Thyroid gland (tissue), 4 donors: ENCODE data around the gene TSPAN5. TPM values are rescaled to one million over a fixed set of nuclear protein-coding genes. Genes with fewer than 3 reads are reported as not detected.
"Not testable (repeated sequence)": the region's sequence is repeated elsewhere in the genome, so short reads cannot be mapped to it uniquely, and the experiment has no call there.

ENCODE experiments used
- DNase-seq, 2 donors: peaks; one replicate each; pipeline ENCODE4 v3.0.0-alpha.2; 2019
- H3K27ac ChIP-seq, 3 donors: fragments of 200-600 bp; sonication (generic); 1 replicate in 2 of 3; 2 replicates in 1 of 3; pipeline ENCODE4 v1.5.1; 2016 to 2019; ENCODE audit warnings: mild to moderate bottlenecking in 1 of 3, moderate library complexity in 1 of 3
- H3K27me3 ChIP-seq: fragments of 200-600 bp; sonication (generic); one replicate; pipeline ENCODE4 v1.5.1; 2019
- H3K36me3 ChIP-seq, 2 donors: fragments of 200-600 bp; sonication (generic); one replicate each; pipeline ENCODE4 v1.5.1; 2016 to 2019
- H3K4me1 ChIP-seq, 2 donors: fragments of 200-600 bp; sonication (generic); one replicate each; pipeline ENCODE4 v1.5.1; 2017 to 2019
- H3K4me3 ChIP-seq, 3 donors: fragments of 200-600 bp; sonication (generic); replicated peaks in 1 of 3; 1 replicate in 2 of 3; 2 replicates in 1 of 3; pipeline ENCODE4 v1.5.1; 2016; ENCODE audit warnings: mild to moderate bottlenecking in 1 of 3
- H3K9me3 ChIP-seq: fragments of 200-600 bp; sonication (generic); one replicate; pipeline ENCODE4 v1.5.1; 2017
- CTCF ChIP-seq, 6 experiments: fragments of 200-600 bp in 3 of 6; fragments of 450-650 bp in 3 of 6; sonication (generic) in 3 of 6; IDR thresholded peaks; one replicate each; pipeline ENCODE4 v1.5.1; 2016 to 2019; ENCODE audit warnings: antibody characterized with exemption in 6 of 6, mild to moderate bottlenecking in 2 of 6, inconsistent platforms in 1 of 6, moderate library complexity in 1 of 6
- POLR2A ChIP-seq, 2 donors: fragments of 450-650 bp; IDR thresholded peaks; one replicate each; pipeline ENCODE4 v1.6.1; 2017; ENCODE audit warnings: antibody characterized with exemption in 2 of 2, mild to moderate bottlenecking in 2 of 2, moderate library complexity in 1 of 2
- WGBS, 2 donors: methylation state at CpG; one replicate each; pipeline ENCODE4 v1.1.5; 2017; 5-methylcytosine and 5-hydroxymethylcytosine counted together
- intact Hi-C: fragments of 100-400 bp; cut with DNase I; formaldehyde crosslinking; loops from one replicate; pipeline ENCODE4 v1.15.1; 2023
- total RNA-seq, 4 donors: library from RNA; depleted of rRNA; stranded (reverse); fragments of >200 nt; gene quantifications; one replicate each; pipeline ENCODE4 v1.2.3, GENCODE V29; 2016

The TSPAN5 gene
- total RNA-seq, 4 donors from 2014 or later = 26.4 to 48.0 (median 29.1) TPM

- H3K27me3 ChIP-seq = no peaks in the 10 kb centered on the region
- TF ChIP-seq CTCF (IDR thresholded peaks at IDR 0.05) (no peak), POLR2A (IDR thresholded peaks at IDR 0.05) (no peak)
- DNase-seq = no peak
- 89 to 96% methylated on average over 10 of the region's 10 CpGs for WGBS, 2 donors
- no peak overlapping the region for H3K27ac ChIP-seq
- H3K9me3 ChIP-seq = no peaks in the 10 kb centered on the region
- peaks cover 2 to 18% of the 10 kb centered on the region in 2 donors for H3K4me1 ChIP-seq
- intact Hi-C loops = no loop called here
- no peaks in the 10 kb centered on the region for H3K36me3 ChIP-seq
- H3K4me3 ChIP-seq = no peak overlapping the region
These were observed 175.3 kb downstream of the TSPAN5 start for GRCh38 chr4:98482847-98483806.

- Histone ChIP-seq H3K4me1 (peaks cover 2 to 18% of the 10 kb centered on the region in 2 donors), H3K27ac (no peak overlapping the region), H3K27me3 (no peaks in the 10 kb centered on the region), H3K4me3 (no peak overlapping the region), H3K36me3 (no peaks in the 10 kb centered on the region), H3K9me3 (no peaks in the 10 kb centered on the region)
- DNase-seq = no peak
- intact Hi-C loops = no loop called here
- TF ChIP-seq CTCF (IDR thresholded peaks at IDR 0.05) (no peak), POLR2A (IDR thresholded peaks at IDR 0.05) (no peak)
- 86 to 95% methylated on average over 3 of the region's 3 CpGs for WGBS, 2 donors
These were observed 175.9 kb downstream of the TSPAN5 start for GRCh38 chr4:98482503-98482846.

- H3K36me3 ChIP-seq = no peaks in the 10 kb centered on the region
- TF ChIP-seq POLR2A (IDR thresholded peaks at IDR 0.05) (peak in 1 of 2 donors; percentile 29), CTCF (IDR thresholded peaks at IDR 0.05) (no peak)
- peaks cover 2 to 18% of the 10 kb centered on the region in 2 donors for H3K4me1 ChIP-seq
- intact Hi-C loops = no loop called here
- H3K4me3 ChIP-seq = no peak overlapping the region
- no peaks in the 10 kb centered on the region for H3K27me3 ChIP-seq
- 15 to 24% methylated on average over 3 of the region's 3 CpGs for WGBS, 2 donors
- no peaks in the 10 kb centered on the region for H3K9me3 ChIP-seq
- DNase-seq = peak; percentile 70 to 75
- peak overlapping the region in 2 of 3 donors; percentile 3 to 44 for H3K27ac ChIP-seq
These were observed 177.2 kb downstream of the TSPAN5 start for GRCh38 chr4:98481167-98481566.

- intact Hi-C loops = no loop called here
- no peaks in the 10 kb centered on the region for H3K9me3 ChIP-seq
- DNase-seq = no peak
- WGBS, 2 donors = 90 to 92% methylated on average over 5 of the region's 5 CpGs
- no peak overlapping the region for H3K27ac ChIP-seq
- no peak overlapping the region for H3K4me3 ChIP-seq
- no peak for TF ChIP-seq CTCF (IDR thresholded peaks at IDR 0.05)
- H3K27me3 ChIP-seq = no peaks in the 10 kb centered on the region
- H3K36me3 ChIP-seq = no peaks in the 10 kb centered on the region
- peaks cover 2 to 18% of the 10 kb centered on the region in 2 donors for H3K4me1 ChIP-seq
These were observed 177.9 kb downstream of the TSPAN5 start for GRCh38 chr4:98480535-98480934.

GRCh38 chr4:98479590-98479989 lies 178.8 kb downstream of the TSPAN5 start:
- intact Hi-C loops = loop anchor here (10.0 kb wide), 1 partner anchor 175 kb away; the partner anchor contains the start of gene TSPAN5
- H3K27ac ChIP-seq = not testable (repeated sequence)

More at GRCh38 chr4:98479590-98479989, 178.8 kb downstream of the TSPAN5 start:
- H3K4me1 ChIP-seq = peaks cover 10 to 27% of the 10 kb centered on the region in 2 donors
- H3K27me3 ChIP-seq, H3K36me3 ChIP-seq, H3K4me3 ChIP-seq, H3K9me3 ChIP-seq, DNase-seq: not testable (repeated sequence)
- 49 to 51% methylated on average over 2 of the region's 2 CpGs for WGBS, 2 donors
